Body of pancreas (tissue), 4 donors: ENCODE measurements around the gene DNHD1. TPM values are rescaled to one million over a fixed set of nuclear protein-coding genes. Genes with fewer than 3 reads are reported as not detected.

Experiments used
- ATAC-seq: fragments of 150-250 bp; one replicate; pipeline ENCODE4 v1.9.1; 2016
- DNase-seq, 4 donors: peaks; one replicate each; pipeline ENCODE4 v3.0.0-alpha.2; 2019
- H3K27ac ChIP-seq, 4 donors: fragments of 200-600 bp; sonication (generic); 1 replicate in 3 of 4; 2 replicates in 1 of 4; pipeline versions ENCODE4 v1.5.1 to v1.6.1; 2016 to 2019; ENCODE audit warnings: mild to moderate bottlenecking in 1 of 4, mixed read lengths in 1 of 4, moderate library complexity in 1 of 4
- H3K27me3 ChIP-seq, 2 donors: fragments of 200-600 bp; sonication (generic); one replicate each; pipeline ENCODE4 v1.6.0; 2016; ENCODE audit warnings: mild to moderate bottlenecking in 1 of 2
- H3K36me3 ChIP-seq, 2 donors: fragments of 200-600 bp; sonication (generic); replicated peaks in 1 of 2; 2 replicates each; pipeline ENCODE4 v1.5.1; 2016; ENCODE audit warnings: low read depth in 2 of 2; ENCODE audit not compliant: insufficient read depth in 1 of 2
- H3K4me1 ChIP-seq: fragments of 200-600 bp; sonication (generic); one replicate; pipeline ENCODE4 v1.6.0; 2016
- H3K4me3 ChIP-seq, 2 donors: fragments of 200-600 bp; sonication (generic); 1 replicate in 1 of 2; 2 replicates in 1 of 2; pipeline ENCODE4 v1.5.1; 2016 to 2019
- H3K9me3 ChIP-seq, 3 donors: fragments of 200-600 bp; sonication (generic); 1 replicate in 2 of 3; 2 replicates in 1 of 3; pipeline ENCODE4 v1.5.1; 2016
- POLR2A ChIP-seq, 3 donors: fragments of 450-650 bp; IDR thresholded peaks; one replicate each; pipeline ENCODE4 v1.6.1; 2016; ENCODE audit warnings: antibody characterized with exemption in 3 of 3, mild to moderate bottlenecking in 2 of 3
- WGBS, 2 donors: methylation state at CpG; one replicate each; pipeline ENCODE4 v1.1.5; 2017; 5-methylcytosine and 5-hydroxymethylcytosine counted together
- intact Hi-C: fragments of 100-400 bp; cut with DNase I; formaldehyde crosslinking; loops from one replicate; pipeline ENCODE4 v1.15.1; 2023
- total RNA-seq, 2 donors: library from RNA; depleted of rRNA; stranded (reverse); fragments of >200 nt; gene quantifications; one replicate each; pipeline ENCODE4 v1.1.0, GENCODE V29; 2016
- TF ChIP-seq, protein P1 (sequence below), 7 experiments: fragments of 450-650 bp in 4 of 7; fragments of 200-600 bp in 3 of 7; sonication (generic) in 3 of 7; IDR thresholded peaks; one replicate each; pipeline ENCODE4 v1.5.1; 2016 to 2019; ENCODE audit warnings: antibody characterized with exemption in 7 of 7

DNHD1 gene
- total RNA-seq, 2 donors from 2014 or later, result 14.5 to 19.1 TPM

DNA sequence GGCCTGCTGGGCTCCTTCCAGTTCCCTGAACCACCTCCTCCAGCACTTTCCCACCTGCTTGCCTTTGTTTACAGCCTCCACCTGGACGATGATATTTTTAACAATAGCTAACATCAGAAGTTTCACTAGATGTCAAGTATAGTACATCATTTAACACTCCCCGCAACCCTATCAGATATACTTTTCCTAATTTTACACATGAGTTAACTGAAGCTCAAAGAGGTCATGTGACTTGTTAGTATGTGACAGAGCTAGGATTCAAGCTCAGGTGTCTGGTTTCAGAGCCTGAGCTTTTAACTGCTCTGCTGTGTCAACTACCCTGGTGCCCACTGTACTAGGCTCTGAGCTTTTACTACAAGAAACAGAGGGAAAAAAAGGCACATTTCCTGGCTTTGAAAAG is 42.0 kb upstream of the DNHD1 start:
- WGBS, 2 donors, result 66 to 81% methylated on average over 2 of the region's 2 CpGs
- TF ChIP-seq, protein P1, sequence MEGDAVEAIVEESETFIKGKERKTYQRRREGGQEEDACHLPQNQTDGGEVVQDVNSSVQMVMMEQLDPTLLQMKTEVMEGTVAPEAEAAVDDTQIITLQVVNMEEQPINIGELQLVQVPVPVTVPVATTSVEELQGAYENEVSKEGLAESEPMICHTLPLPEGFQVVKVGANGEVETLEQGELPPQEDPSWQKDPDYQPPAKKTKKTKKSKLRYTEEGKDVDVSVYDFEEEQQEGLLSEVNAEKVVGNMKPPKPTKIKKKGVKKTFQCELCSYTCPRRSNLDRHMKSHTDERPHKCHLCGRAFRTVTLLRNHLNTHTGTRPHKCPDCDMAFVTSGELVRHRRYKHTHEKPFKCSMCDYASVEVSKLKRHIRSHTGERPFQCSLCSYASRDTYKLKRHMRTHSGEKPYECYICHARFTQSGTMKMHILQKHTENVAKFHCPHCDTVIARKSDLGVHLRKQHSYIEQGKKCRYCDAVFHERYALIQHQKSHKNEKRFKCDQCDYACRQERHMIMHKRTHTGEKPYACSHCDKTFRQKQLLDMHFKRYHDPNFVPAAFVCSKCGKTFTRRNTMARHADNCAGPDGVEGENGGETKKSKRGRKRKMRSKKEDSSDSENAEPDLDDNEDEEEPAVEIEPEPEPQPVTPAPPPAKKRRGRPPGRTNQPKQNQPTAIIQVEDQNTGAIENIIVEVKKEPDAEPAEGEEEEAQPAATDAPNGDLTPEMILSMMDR (IDR thresholded peaks at IDR 0.05), result no peak
- TF ChIP-seq POLR2A (IDR thresholded peaks at IDR 0.05), result no peak
- ATAC-seq (no peak), DNase-seq (no peak)
- H3K9me3 ChIP-seq, result no peaks in the 10 kb centered on the region
- no peak overlapping the region for H3K27ac ChIP-seq
- intact Hi-C loops, result no loop called here
- H3K27me3 ChIP-seq, result no peaks in the 10 kb centered on the region
- no peak overlapping the region for H3K4me3 ChIP-seq
- H3K4me1 ChIP-seq, result peaks cover 13% of the 10 kb centered on the region
- peaks cover 17 to 26% of the 10 kb centered on the region in 2 donors for H3K36me3 ChIP-seq

DNA sequence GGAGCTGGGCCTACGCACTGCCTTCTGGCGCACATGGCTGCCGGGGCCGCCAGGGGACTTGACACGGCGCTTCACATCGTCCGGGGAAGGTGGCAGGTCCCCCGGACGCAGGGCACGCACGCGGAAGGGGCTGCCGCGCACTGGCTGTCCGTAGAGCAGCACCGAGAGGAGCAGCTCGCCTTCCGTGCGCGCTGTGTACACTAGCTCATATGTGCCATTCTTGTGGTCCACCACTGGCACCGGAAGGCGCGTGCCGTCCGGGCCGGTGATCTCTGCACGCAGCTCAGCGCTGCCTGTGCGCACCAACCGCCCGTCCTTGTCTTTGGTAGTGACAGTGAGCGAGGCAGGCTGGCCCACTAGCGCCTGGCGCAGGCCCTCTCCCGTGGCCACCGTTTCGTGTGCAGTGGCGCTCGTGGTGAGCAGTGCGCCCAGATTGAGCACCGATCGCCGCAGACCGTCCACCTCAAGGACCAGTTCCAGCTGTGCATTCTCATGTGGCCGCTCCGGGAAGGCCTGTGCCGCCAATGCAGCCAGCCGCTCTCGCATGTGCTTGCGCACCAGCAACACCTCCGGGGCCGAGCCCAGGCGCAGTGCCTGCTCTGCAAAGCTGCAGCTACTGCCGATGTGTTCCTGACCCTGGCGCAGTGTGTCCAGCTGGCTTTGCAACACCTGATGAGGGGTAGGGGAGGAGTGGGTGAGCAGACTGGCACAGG is 40.6 kb upstream of the DNHD1 start:
- intact Hi-C loops, result no loop called here
- Histone ChIP-seq H3K36me3 (peaks cover 13 to 16% of the 10 kb centered on the region in 2 donors), H3K4me3 (no peak overlapping the region), H3K27me3 (no peaks in the 10 kb centered on the region), H3K9me3 (no peaks in the 10 kb centered on the region), H3K27ac (no peak overlapping the region), H3K4me1 (peaks cover 13% of the 10 kb centered on the region)
- WGBS, 2 donors, result 94% methylated on average over 38 to 43 of the region's 56 CpGs
- DNase-seq, result no peak
- TF ChIP-seq POLR2A (IDR thresholded peaks at IDR 0.05), result no peak
- TF ChIP-seq, protein P1 (IDR thresholded peaks at IDR 0.05), result no peak
- ATAC-seq, result no peak

DNA sequence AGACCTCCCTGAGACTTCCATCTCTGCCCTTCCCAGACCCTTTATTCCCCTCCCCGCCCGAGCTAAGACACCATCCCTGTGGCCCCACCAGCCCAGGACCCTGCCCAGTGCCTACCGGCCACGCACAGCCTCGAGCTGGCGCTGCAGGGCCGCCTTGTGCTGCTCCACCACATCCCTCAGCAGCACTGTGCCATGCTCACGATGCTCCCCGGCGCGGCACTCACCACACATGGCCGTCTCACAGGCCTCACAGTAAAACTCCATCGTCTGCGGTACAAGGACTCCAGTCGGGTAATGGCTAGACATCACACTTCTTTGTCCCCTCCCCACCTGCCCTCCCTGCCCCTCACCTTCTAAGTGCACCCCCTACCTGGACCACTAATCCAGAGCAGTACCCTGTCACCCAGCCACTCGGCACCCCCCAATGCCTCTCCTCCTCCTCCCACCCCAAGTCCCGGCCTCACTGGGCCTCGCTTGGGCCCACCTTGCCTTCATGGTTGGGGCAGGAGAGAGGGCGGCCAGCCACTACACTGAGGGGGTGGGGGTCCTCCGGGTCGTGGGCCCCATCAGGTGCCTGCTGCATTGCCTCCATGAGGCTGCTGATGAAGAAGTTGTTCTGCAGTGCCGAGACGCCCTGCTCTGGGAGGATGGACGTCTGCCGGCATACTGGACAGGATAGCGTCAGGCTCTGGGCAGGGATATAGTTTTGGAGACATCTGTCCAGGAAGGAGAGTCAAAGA is 39.3 kb upstream of the DNHD1 start:
- peak; percentile 9 for ATAC-seq

DNA sequence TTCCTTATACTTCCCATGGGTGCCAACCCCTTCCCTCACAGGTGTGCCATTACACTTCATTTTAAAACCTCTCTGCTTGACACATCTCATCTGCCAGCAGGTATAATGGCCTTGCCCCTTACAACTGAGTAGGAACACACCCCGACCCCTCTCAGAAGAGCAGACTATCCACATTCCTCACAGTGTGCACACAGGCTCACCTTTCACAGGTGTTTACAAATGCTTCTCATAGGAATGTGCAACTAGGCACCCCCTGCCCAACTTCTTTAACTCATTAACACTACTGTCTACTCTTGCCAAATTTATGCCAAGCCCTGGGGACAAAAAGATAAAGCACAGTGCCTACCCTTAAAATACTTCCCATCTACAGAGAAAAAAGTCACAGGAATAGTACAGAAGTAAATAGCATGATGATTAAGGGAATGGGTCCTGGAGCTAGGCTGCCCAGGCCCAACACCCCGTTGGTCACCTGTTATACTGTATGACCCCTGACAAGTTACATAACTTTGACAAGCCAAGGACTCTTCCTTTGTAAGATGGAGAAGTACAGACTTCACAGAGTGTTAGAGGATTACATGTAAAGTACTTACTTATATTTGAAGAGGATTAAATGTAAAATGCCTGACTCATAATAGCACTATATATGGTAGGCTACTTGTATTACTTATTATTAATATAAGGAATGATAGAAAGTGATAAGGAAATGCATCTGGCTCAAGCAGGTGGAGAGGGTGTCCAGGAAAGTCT is 38.6 kb upstream of the DNHD1 start:
- H3K27ac ChIP-seq, result peak overlapping the region in 3 of 4 donors; percentile 41 to 59 (median 58)
- H3K4me1 ChIP-seq, result peaks cover 13% of the 10 kb centered on the region
- H3K27me3 ChIP-seq, result no peaks in the 10 kb centered on the region
- H3K4me3 ChIP-seq, result no peak overlapping the region
- intact Hi-C loops, result no loop called here
- peaks cover 13 to 16% of the 10 kb centered on the region in 2 donors for H3K36me3 ChIP-seq
- 45 to 57% methylated on average over 2 of the region's 2 CpGs for WGBS, 2 donors
- DNase-seq, result peak in 3 of 4 donors; percentile 26 to 54 (median 38)
- ATAC-seq, result peak; percentile 86
- TF ChIP-seq, protein P1 (IDR thresholded peaks at IDR 0.05), result no peak
- TF ChIP-seq POLR2A (IDR thresholded peaks at IDR 0.05), result no peak
- H3K9me3 ChIP-seq, result no peaks in the 10 kb centered on the region

More for the DNA sequence above, 39.3 kb upstream of the DNHD1 start:
- no peak for DNase-seq
- 84 to 88% methylated on average over 21 to 23 of the region's 26 CpGs for WGBS, 2 donors
- H3K27ac ChIP-seq, result peak overlapping the region; percentile 11 to 59 (median 50)
- peaks cover 13% of the 10 kb centered on the region for H3K4me1 ChIP-seq
- H3K36me3 ChIP-seq, result peaks cover 13 to 16% of the 10 kb centered on the region in 2 donors
- intact Hi-C loops, result no loop called here
- TF ChIP-seq POLR2A (IDR thresholded peaks at IDR 0.05), result no peak
- TF ChIP-seq, protein P1 (IDR thresholded peaks at IDR 0.05), result no peak
- no peaks in the 10 kb centered on the region for H3K27me3 ChIP-seq
- H3K4me3 ChIP-seq, result no peak overlapping the region
- no peaks in the 10 kb centered on the region for H3K9me3 ChIP-seq
